ENCODE measurements around the gene IL17A.
"Not testable (repeated sequence)": the region's sequence is repeated elsewhere in the genome, so short reads cannot be mapped to it uniquely, and the experiment has no call there.

Gene IL17A

GRCh38 chr6:52164319-52165094 is 21.7 kb upstream of the IL17A start:
- DNase-seq (ENCODE audit: low read depth): no peak

- no peak for DNase-seq (ENCODE audit: low read depth)
Observed at GRCh38 chr6:52167267-52167666, 18.9 kb upstream of the IL17A start.

DNA sequence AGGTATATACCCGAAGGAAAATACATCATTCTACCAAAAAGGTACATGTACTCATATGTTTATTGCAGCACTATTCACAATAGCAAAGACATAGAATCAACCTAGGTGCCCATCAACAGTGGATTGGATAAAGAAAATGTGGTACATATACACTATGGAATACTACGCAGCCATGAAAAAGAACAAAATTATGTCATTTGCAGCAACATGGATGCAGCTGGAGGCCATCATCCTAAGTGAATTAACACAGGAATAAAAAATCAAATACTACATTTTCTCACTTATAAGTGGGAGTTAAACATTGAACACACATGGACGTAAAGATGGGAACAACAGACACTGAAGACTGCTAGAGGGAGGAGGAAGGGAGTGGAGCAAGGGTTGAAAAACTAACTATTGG is 17.8 kb upstream of the IL17A start:
- DNase-seq (ENCODE audit: low read depth): not testable (repeated sequence)

- no peak for DNase-seq (ENCODE audit: low read depth)
Observed at GRCh38 chr6:52174118-52174517, 12.1 kb upstream of the IL17A start.

DNA sequence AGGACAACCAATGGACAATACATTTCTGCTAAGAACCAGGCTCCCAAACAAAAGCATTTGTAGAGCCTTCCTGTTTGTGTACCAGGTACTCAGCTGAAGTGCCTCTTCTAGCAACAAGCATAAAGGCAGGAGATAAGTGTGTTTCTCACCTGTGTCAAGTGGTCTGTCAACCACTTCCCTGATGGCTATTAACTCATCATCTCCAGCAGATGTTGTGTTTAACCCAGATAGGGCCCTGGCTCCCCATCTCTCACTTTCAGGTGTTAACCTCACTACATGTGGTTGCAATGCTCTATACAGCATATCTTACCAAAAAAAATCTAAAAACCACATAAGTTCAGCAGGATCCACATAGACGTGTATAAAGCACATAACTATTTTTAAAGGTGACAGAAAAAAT is 9.6 kb upstream of the IL17A start:
- no peak for DNase-seq (ENCODE audit: low read depth)

DNA sequence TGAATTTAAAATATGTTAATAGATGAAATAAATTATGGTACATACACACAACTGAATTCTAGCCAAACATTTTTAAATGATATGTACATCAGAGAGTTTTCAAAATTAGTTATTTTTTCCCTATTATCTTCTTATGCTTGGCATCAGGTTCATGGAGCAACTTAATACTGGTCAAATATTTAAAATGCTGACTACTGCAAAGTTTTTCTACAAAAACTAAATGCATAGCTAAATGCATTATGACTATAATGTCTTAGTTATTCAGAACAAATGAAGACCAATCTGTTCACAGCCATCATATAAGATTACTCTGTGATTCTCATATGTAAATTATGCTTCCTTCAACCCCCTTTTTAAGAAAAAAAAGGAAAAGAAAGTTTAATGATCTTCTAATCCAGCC is 8.2 kb upstream of the IL17A start:
- no peak for DNase-seq (ENCODE audit: low read depth)

- DNase-seq (ENCODE audit: low read depth): no peak
Observed at GRCh38 chr6:52180787-52181558, 5.2 kb upstream of the IL17A start.

GRCh38 chr6:52183131-52183713 is 3.0 kb upstream of the IL17A start:
- no peak for DNase-seq (ENCODE audit: low read depth)

DNA sequence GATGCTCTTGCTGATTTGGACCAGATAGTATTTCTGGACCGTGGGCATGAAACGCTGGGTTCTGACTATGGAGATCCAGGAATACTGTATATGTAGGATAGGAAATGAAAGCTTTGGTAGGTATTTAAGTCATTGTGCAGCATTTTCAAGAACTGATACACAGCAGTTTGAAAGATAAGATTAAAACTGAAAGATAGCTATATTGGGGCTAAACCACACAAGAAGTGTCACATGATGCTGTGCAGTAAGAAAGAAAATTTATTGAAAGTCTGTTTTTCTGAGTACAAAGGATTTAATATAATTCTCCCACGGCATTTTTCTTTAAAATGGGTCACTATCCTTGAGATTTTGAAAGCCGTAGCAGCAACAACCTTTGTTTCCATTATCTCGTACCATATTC is 305 bp downstream of the IL17A start:
- no peak for DNase-seq (ENCODE audit: low read depth)

DNA sequence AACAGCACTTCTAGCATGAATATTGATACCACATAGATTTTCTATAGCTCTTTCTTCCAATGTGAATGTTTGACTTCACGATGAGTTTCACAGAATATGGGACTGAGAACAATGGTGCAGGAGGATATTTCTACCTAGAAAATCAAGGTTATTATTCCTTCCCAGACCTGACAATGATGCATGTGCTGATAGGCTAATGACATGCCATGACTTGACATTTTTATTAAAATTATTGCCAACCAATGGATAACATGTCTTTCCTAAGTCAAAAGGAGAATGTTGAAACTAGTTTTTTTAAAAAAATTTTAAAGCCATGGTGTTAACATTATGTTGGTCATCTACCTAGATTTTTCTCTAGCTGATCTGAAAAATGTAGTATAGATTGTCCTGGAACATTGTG is 923 bp downstream of the IL17A start:
- no peak for DNase-seq (ENCODE audit: low read depth)

DNA sequence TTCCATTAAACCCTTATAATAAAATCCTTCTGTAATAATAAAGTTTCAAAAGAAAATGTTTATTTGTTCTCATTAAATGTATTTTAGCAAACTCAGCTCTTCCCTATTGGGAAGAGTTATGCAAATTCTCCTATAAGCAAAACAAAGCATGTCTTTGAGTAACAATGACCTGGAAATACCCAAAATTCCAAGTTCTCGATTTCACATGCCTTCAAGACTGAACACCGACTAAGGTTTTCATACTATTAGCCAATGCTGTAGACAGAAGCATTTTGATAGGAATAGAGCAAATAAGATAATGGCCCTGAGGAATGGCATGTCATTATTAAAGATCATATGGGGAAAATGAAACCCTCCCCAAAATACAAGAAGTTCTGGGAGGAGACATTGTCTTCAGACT is 3.8 kb downstream of the IL17A start:
- no peak for DNase-seq (ENCODE audit: low read depth)

- DNase-seq (ENCODE audit: low read depth): no peak
Observed at GRCh38 chr6:52190409-52190808, 4.2 kb downstream of the IL17A start.

GRCh38 chr6:52191824-52192223 is 5.6 kb downstream of the IL17A start:
- DNase-seq (ENCODE audit: low read depth): no peak

DNA sequence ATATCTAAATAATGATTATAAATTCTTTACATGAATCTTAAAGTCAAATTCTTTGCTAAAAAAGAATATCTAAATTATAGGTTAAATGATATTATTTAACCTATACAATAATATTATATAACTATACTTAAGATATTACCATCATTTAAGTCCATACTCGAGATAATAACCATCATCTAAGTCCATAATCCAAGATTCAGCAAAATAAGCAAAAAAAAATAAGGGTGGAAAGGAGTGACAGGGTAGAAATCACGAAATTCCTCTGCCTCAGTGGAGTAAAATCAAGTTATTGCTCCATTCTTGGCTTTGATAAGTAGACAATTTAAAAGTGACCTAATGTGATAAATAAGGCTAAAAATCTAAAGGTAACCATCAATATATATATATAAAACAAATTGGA is 9.7 kb downstream of the IL17A start:
- no peak for DNase-seq (ENCODE audit: low read depth)

DNA sequence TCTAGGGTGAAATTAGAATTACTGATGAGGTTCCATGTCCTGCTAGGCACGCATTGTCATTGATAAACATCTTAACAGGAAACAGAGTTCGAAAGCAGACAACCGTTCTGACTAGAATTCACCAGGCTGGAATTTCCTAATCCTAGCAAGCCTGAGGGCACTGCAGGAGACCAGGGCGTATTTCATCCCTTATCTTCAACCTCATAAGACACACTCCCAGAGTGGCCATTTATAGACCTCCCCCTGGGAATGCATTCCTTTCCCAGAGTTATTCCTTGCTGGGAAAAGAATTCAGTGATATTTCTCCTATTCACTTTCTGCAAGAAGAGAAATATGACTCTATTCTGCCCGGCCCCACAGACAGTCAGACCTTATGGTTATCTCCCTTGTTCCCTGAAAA is 13.9 kb downstream of the IL17A start:
- DNase-seq (ENCODE audit: low read depth): not testable (repeated sequence)

DNA sequence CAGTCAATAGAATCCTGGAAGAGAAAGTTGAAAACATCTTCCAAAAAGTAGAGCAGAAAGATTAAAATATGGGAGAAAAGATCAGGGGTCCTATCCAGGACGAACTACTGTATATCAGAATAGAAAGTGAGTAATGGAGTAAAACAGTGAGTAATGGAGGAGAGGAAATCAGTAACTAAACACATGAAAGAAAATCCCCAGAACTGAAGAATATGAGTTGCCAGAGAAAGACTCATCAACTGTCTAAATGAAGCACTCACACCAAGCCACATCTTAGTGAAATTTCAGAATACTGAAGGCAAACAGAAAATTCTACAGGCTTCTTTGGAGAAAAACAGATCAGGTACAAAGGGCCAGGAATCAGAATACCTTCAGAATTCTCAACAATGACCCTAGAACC is 14.9 kb downstream of the IL17A start:
- DNase-seq (ENCODE audit: low read depth): no peak

DNA sequence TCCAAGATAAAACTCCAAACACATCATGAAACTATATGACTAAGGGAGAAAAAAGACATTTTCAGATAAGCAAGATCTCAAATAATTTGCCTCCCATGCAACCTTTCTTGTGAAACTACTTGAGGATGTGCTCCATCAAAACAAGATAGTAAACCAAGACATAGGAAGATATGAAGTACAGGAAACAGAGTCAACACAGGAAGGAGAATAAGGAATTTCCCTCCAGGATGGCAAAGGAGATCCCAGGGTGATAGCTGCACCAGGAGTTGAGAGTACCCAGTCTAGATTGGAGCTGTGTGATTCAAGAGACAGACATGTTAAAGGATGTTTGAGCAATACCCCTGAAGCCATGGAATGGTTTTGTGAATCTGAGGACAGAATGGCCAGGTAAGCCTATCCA is 15.3 kb downstream of the IL17A start:
- no peak for DNase-seq (ENCODE audit: low read depth)

- DNase-seq (ENCODE audit: low read depth): no peak
Observed at GRCh38 chr6:52207066-52207465, 20.9 kb downstream of the IL17A start.

GRCh38 chr6:52208612-52209011 is 22.4 kb downstream of the IL17A start:
- DNase-seq (ENCODE audit: low read depth): no peak

DNA sequence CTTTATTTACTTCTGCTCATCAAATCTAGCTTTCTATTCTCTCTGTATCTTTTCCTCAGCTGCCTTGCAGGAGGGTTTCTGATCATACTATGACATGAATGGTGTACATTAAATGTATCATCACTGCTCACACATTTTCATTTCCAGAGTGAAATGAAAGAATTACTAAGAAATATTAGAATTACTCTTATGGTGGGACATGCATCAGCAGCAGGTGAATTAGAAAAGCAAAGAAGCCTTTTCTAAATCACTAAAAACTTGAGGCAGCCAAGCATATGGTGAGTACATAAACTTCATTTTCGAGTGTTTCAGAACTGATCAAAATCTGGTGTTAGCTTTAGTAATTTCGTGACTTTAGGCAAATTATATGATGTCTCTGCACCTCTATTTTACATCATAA is 23.6 kb downstream of the IL17A start:
- no peak for DNase-seq (ENCODE audit: low read depth)

DNA sequence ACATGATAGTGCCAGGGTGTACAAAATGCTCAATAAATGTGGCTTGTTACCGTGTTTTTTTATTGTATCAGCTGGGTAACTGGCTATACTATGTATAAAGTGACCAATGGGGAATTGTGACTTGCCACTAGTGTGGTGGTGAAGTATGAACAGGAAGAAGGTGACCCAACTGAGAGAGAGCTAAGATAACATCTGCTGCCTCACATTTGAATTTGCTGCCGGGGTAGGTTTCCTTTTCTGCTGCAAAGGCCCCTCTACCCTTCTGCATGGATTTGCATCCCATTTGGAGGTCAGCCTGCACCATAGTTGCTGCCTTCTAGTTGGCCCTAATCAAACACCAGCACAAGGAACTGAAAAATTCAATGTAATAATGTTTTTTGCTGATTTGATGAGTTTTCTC is 24.1 kb downstream of the IL17A start:
- no peak for DNase-seq (ENCODE audit: low read depth)

GRCh38 chr6:52213127-52213526 is 27.0 kb downstream of the IL17A start:
- no peak for DNase-seq (ENCODE audit: low read depth)

DNA sequence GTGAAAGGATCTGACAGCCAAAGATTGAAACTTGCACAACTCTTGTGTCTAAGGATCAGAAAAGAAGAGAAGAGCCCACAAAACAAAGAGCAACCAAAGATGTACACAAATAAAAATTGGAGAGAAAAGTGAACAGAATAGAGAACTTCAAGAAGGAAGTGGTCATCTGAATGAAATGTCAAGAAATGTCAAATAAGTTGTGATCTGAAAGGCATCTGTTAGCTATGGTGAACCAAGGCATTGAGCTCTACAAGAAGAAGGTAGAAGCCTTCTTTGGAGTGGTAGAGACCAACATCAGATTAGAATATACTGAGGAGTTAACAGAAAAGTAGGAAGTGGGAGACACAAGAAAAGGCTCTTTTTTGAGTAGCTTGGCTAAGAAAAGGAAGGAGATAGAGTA is 29.6 kb downstream of the IL17A start:
- DNase-seq (ENCODE audit: low read depth): no peak

Measured in EH (cell line).